HepG2 (cell line): ENCODE results near the gene HDAC5. TPM values are rescaled to one million over a fixed set of nuclear protein-coding genes. Genes with fewer than 3 reads are reported as not detected.

Experiments used
- GTF3A ChIP-seq: sonication (generic); formaldehyde crosslinking; conservative IDR thresholded peaks from 2 replicates; pipeline ENCODE4 v1.4.0; 2020; ENCODE audit warnings: mild to moderate bottlenecking, missing genetic modification reagents
- HOXA9 ChIP-seq: sonication (generic); formaldehyde crosslinking; IDR thresholded peaks from 2 replicates; pipeline ENCODE4 v1.8.1; 2022; ENCODE audit warnings: missing genetic modification reagents, mild to moderate bottlenecking, moderate library complexity, borderline replicate concordance
- KLF6 ChIP-seq: IDR thresholded peaks from 2 replicates; pipeline ENCODE4 v1.8.0; 2016; ENCODE audit warnings: missing biosample characterization, missing genetic modification reagents
- MED13 ChIP-seq: sonication (generic); formaldehyde crosslinking; IDR thresholded peaks from 2 replicates; pipeline ENCODE4 v1.5.0; 2020; ENCODE audit warnings: missing genetic modification reagents
- NFYC ChIP-seq: IDR thresholded peaks from 2 replicates; pipeline ENCODE4 v1.6.1; 2016; ENCODE audit warnings: missing genetic modification reagents, missing compliant biosample characterization
- TAF15 ChIP-seq: fragments of 200-400 bp; formaldehyde crosslinking; IDR thresholded peaks from one replicate; pipeline ENCODE4 v1.6.1; 2018; ENCODE audit warnings: mild to moderate bottlenecking, low read depth, low read length; ENCODE audit not compliant: poor library complexity, severe bottlenecking
- TARDBP ChIP-seq: sonication (generic); formaldehyde crosslinking; IDR thresholded peaks from 2 replicates; pipeline ENCODE4 v1.8.0; 2022; ENCODE audit warnings: mild to moderate bottlenecking, missing genetic modification reagents
- ZFY ChIP-seq: sonication (generic); formaldehyde crosslinking; IDR thresholded peaks from 2 replicates; pipeline ENCODE4 v1.4.0; 2020; ENCODE audit warnings: missing genetic modification reagents
- ZNF772 ChIP-seq: sonication (generic); formaldehyde crosslinking; IDR thresholded peaks from 2 replicates; pipeline ENCODE4 v1.5.0; 2020; ENCODE audit warnings: mild to moderate bottlenecking, missing genetic modification reagents
- ZNF790 ChIP-seq: sonication (generic); formaldehyde crosslinking; IDR thresholded peaks from 2 replicates; pipeline ENCODE4 v1.8.0; 2022; ENCODE audit warnings: missing genetic modification reagents, mild to moderate bottlenecking, borderline replicate concordance
- polyA plus RNA-seq, 8 experiments: library from polyadenylated mRNA; depleted of rRNA in 3 of 8; stranded (reverse) in 7 of 8; unstranded in 1 of 8; fragments of >200 nt; fragmentation: Illumina TruSeq in 4 of 8; extraction: Trizol in 4 of 8; gene quantifications; 2 replicates each; pipeline versions ENCODE4 v1.2.1 to v1.2.3, GENCODE V29; 2011 to 2016; ENCODE audit warnings: low read depth in 4 of 8, missing spikeins in 1 of 8, mixed read lengths in 1 of 8; ENCODE audit not compliant: insufficient read depth in 1 of 8
- total RNA-seq, 5 experiments: library from RNA; depleted of rRNA; stranded (reverse); fragments of >200 nt; fragmentation: Illumina TruSeq; extraction: Trizol; gene quantifications; 2 replicates each; pipeline ENCODE4 v1.2.3, GENCODE V29; 2016; ENCODE audit warnings: low read depth in 1 of 5
- TF ChIP-seq, protein P1 (sequence below): sonication (generic); formaldehyde crosslinking; IDR thresholded peaks from 2 replicates; pipeline ENCODE4 v1.5.0; 2020; ENCODE audit warnings: missing genetic modification reagents, mild to moderate bottlenecking, borderline replicate concordance
- TF ChIP-seq, protein P2 (sequence below): sonication (generic); formaldehyde crosslinking; IDR thresholded peaks from 2 replicates; pipeline ENCODE4 v1.8.0; 2022; ENCODE audit warnings: mild to moderate bottlenecking, missing genetic modification reagents
- TF ChIP-seq, protein P3 (sequence below): sonication (generic); formaldehyde crosslinking; conservative IDR thresholded peaks from 2 replicates; pipeline ENCODE4 v1.5.0; 2020; ENCODE audit warnings: missing genetic modification reagents
- TF ChIP-seq, protein P4 (sequence below): sonication (generic); formaldehyde crosslinking; IDR thresholded peaks from 2 replicates; pipeline ENCODE4 v1.9.0; 2021; ENCODE audit warnings: missing genetic modification reagents, mild to moderate bottlenecking, borderline replicate concordance
- TF ChIP-seq, protein P5 (sequence below): sonication (generic); formaldehyde crosslinking; IDR thresholded peaks from 2 replicates; pipeline ENCODE4 v1.9.0; 2021; ENCODE audit warnings: missing genetic modification reagents, borderline replicate concordance
- TF ChIP-seq, protein P6 (sequence below): sonication (generic); formaldehyde crosslinking; IDR thresholded peaks from 2 replicates; pipeline ENCODE4 v1.8.1; 2023; ENCODE audit warnings: missing genetic modification reagents, inconsistent platforms, borderline replicate concordance
- TF ChIP-seq, protein P7 (sequence below): IDR thresholded peaks from 2 replicates; pipeline ENCODE4 v1.6.1; 2016; ENCODE audit warnings: control low read depth

Gene HDAC5
- total and polyA plus RNA-seq, 2 of the 13 experiments (the other 11 are each of a cell fraction or from before 2014, with no cell fraction given), result 46.4 to 85.4 TPM

DNA sequence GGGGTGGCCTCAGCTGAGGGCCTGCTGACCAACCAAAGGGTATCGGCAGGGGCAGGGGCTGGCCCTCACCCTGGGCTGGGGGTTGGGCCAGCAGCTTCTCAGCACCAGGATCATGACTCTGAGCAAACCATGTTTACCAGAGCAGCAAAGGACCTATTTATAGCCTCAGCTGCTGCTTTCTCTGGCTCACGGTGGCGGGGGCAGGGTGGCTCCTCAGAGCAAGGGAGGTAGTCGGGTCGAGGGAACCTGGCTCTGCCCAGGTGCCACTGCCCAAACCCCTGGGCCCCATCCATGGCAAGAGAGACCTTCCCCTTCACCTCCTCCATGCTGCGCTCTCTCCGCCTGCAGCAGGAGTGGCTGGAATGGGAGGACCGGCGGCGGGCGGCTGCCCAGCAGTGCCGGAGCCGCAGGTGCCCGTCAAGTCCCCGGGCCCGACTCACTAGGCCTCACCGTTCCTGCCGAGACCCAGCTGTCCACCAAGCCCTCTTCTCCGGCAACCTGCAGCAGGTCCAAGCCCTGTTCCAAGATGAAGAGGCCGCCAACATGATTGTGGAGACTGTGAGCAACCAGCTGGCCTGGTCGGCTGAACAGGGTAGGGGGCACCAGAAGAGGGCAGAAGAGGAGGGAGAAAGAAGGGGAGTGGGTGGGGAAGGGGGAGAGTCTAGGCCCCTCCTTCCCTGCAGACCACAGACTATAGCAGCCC is 47.2 kb upstream of the HDAC5 start, which contains the start of gene ASB16 (continued):
- TF ChIP-seq ZFY (peak; percentile 57; the same call in 1 of the 2 replicates), NFYC (no peak), GTF3A (CRISPR knock-in tag) (no peak), ZNF772 (0 out of 2 replicates have a peak, but pooled peaks have one; percentile 25), KLF6 (CRISPR knock-in tag) (no peak), TARDBP (no peak), HOXA9 (CRISPR knock-in tag) (no peak), MED13 (CRISPR knock-in tag) (no peak), ZNF790 (CRISPR knock-in tag) (no peak), TAF15 (no peak)
- TF ChIP-seq, protein P1, sequence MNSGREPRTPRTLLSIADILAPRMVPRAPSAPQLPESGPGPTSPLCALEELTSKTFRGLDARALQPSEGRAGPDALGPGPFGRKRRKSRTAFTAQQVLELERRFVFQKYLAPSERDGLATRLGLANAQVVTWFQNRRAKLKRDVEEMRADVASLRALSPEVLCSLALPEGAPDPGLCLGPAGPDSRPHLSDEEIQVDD (CRISPR knock-in tag), result no peak
- TF ChIP-seq, protein P2, sequence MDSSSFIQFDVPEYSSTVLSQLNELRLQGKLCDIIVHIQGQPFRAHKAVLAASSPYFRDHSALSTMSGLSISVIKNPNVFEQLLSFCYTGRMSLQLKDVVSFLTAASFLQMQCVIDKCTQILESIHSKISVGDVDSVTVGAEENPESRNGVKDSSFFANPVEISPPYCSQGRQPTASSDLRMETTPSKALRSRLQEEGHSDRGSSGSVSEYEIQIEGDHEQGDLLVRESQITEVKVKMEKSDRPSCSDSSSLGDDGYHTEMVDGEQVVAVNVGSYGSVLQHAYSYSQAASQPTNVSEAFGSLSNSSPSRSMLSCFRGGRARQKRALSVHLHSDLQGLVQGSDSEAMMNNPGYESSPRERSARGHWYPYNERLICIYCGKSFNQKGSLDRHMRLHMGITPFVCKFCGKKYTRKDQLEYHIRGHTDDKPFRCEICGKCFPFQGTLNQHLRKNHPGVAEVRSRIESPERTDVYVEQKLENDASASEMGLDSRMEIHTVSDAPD, result no peak
- TF ChIP-seq, protein P3, sequence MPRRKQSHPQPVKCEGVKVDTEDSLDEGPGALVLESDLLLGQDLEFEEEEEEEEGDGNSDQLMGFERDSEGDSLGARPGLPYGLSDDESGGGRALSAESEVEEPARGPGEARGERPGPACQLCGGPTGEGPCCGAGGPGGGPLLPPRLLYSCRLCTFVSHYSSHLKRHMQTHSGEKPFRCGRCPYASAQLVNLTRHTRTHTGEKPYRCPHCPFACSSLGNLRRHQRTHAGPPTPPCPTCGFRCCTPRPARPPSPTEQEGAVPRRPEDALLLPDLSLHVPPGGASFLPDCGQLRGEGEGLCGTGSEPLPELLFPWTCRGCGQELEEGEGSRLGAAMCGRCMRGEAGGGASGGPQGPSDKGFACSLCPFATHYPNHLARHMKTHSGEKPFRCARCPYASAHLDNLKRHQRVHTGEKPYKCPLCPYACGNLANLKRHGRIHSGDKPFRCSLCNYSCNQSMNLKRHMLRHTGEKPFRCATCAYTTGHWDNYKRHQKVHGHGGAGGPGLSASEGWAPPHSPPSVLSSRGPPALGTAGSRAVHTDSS (CRISPR knock-in tag), result no peak
- TF ChIP-seq, protein P4, sequence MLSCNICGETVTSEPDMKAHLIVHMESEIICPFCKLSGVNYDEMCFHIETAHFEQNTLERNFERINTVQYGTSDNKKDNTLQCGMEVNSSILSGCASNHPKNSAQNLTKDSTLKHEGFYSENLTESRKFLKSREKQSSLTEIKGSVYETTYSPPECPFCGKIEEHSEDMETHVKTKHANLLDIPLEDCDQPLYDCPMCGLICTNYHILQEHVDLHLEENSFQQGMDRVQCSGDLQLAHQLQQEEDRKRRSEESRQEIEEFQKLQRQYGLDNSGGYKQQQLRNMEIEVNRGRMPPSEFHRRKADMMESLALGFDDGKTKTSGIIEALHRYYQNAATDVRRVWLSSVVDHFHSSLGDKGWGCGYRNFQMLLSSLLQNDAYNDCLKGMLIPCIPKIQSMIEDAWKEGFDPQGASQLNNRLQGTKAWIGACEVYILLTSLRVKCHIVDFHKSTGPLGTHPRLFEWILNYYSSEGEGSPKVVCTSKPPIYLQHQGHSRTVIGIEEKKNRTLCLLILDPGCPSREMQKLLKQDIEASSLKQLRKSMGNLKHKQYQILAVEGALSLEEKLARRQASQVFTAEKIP (CRISPR knock-in tag), result no peak
- TF ChIP-seq, protein P5, sequence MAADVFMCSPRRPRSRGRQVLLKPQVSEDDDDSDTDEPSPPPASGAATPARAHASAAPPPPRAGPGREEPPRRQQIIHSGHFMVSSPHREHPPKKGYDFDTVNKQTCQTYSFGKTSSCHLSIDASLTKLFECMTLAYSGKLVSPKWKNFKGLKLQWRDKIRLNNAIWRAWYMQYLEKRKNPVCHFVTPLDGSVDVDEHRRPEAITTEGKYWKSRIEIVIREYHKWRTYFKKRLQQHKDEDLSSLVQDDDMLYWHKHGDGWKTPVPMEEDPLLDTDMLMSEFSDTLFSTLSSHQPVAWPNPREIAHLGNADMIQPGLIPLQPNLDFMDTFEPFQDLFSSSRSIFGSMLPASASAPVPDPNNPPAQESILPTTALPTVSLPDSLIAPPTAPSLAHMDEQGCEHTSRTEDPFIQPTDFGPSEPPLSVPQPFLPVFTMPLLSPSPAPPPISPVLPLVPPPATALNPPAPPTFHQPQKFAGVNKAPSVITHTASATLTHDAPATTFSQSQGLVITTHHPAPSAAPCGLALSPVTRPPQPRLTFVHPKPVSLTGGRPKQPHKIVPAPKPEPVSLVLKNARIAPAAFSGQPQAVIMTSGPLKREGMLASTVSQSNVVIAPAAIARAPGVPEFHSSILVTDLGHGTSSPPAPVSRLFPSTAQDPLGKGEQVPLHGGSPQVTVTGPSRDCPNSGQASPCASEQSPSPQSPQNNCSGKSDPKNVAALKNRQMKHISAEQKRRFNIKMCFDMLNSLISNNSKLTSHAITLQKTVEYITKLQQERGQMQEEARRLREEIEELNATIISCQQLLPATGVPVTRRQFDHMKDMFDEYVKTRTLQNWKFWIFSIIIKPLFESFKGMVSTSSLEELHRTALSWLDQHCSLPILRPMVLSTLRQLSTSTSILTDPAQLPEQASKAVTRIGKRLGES (CRISPR knock-in tag), result no peak
- TF ChIP-seq, protein P6, sequence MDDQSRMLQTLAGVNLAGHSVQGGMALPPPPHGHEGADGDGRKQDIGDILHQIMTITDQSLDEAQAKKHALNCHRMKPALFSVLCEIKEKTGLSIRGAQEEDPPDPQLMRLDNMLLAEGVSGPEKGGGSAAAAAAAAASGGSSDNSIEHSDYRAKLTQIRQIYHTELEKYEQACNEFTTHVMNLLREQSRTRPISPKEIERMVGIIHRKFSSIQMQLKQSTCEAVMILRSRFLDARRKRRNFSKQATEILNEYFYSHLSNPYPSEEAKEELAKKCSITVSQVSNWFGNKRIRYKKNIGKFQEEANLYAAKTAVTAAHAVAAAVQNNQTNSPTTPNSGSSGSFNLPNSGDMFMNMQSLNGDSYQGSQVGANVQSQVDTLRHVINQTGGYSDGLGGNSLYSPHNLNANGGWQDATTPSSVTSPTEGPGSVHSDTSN (CRISPR knock-in tag), result no peak
- TF ChIP-seq, protein P7, sequence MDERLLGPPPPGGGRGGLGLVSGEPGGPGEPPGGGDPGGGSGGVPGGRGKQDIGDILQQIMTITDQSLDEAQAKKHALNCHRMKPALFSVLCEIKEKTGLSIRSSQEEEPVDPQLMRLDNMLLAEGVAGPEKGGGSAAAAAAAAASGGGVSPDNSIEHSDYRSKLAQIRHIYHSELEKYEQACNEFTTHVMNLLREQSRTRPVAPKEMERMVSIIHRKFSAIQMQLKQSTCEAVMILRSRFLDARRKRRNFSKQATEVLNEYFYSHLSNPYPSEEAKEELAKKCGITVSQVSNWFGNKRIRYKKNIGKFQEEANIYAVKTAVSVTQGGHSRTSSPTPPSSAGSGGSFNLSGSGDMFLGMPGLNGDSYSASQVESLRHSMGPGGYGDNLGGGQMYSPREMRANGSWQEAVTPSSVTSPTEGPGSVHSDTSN, result no peak
